GM21717 (cell line): ENCODE results near the gene CPXM2.

Experiments
- ATAC-seq: cut with Tn5 transposase; IDR thresholded peaks from one replicate; pipeline ENCODE4 v1.9.1; 2021; ENCODE audit warnings: mild to moderate bottlenecking, moderate library complexity; ENCODE audit not compliant: unreplicated experiment

Gene CPXM2

GRCh38 chr10:123878666-123879303 lies 12.8 kb downstream of the CPXM2 start:
- no peak for ATAC-seq

- no peak for ATAC-seq
These were observed 21.3 kb downstream of the CPXM2 start for GRCh38 chr10:123870260-123870659.

GRCh38 chr10:123869020-123869414 lies 22.6 kb downstream of the CPXM2 start:
- no peak for ATAC-seq

GRCh38 chr10:123868038-123869019 lies 23.3 kb downstream of the CPXM2 start:
- ATAC-seq: no peak

GRCh38 chr10:123865880-123866279 lies 25.7 kb downstream of the CPXM2 start:
- no peak for ATAC-seq

- ATAC-seq: no peak
These were observed 26.3 kb downstream of the CPXM2 start for GRCh38 chr10:123865350-123865749.

- ATAC-seq: no peak
These were observed 26.7 kb downstream of the CPXM2 start for GRCh38 chr10:123864923-123865322.

GRCh38 chr10:123863721-123864482 lies 27.7 kb downstream of the CPXM2 start:
- no peak for ATAC-seq

- no peak for ATAC-seq
These were observed 28.4 kb downstream of the CPXM2 start for GRCh38 chr10:123863183-123863575.

- no peak for ATAC-seq
These were observed 29.0 kb downstream of the CPXM2 start for GRCh38 chr10:123862421-123863182.

GRCh38 chr10:123860856-123861255 lies 30.8 kb downstream of the CPXM2 start:
- no peak for ATAC-seq

GRCh38 chr10:123860209-123860608 lies 31.4 kb downstream of the CPXM2 start:
- no peak for ATAC-seq

- no peak for ATAC-seq
These were observed 32.0 kb downstream of the CPXM2 start for GRCh38 chr10:123859653-123860050.

GRCh38 chr10:123858907-123859652 lies 32.5 kb downstream of the CPXM2 start:
- no peak for ATAC-seq

GRCh38 chr10:123858077-123858681 lies 33.4 kb downstream of the CPXM2 start:
- ATAC-seq: no peak

- no peak for ATAC-seq
These were observed 34.0 kb downstream of the CPXM2 start for GRCh38 chr10:123857616-123858015.

- ATAC-seq: no peak
These were observed 36.5 kb downstream of the CPXM2 start for GRCh38 chr10:123855008-123855684.

GRCh38 chr10:123854498-123854897 lies 37.1 kb downstream of the CPXM2 start:
- ATAC-seq: no peak

GRCh38 chr10:123854003-123854402 lies 37.6 kb downstream of the CPXM2 start:
- ATAC-seq: no peak
